Uterus (tissue), 4 donors: ENCODE measurements around the gene RGS11. TPM values are rescaled to one million over a fixed set of nuclear protein-coding genes. Genes with fewer than 3 reads are reported as not detected.
A peak's percentile ranks its signal among the peaks of the same experiment; 100 is the strongest.

Experiments used
- DNase-seq, 2 donors: peaks; one replicate each; pipeline ENCODE4 v3.0.0-alpha.2; 2019 to 2020
- H3K27ac ChIP-seq, 2 donors: fragments of 200-600 bp; sonication (generic); 1 replicate in 1 of 2; 2 replicates in 1 of 2; pipeline ENCODE4 v1.5.1; 2016 to 2018
- H3K27me3 ChIP-seq, 2 donors: fragments of 200-600 bp; sonication (generic); one replicate each; pipeline ENCODE4 v1.5.1; 2018 to 2019; ENCODE audit warnings: control low read depth in 1 of 2
- H3K36me3 ChIP-seq, 2 donors: fragments of 200-600 bp; sonication (generic); one replicate each; pipeline ENCODE4 v1.5.1; 2019; ENCODE audit warnings: control low read depth in 1 of 2
- H3K4me1 ChIP-seq, 2 donors: fragments of 200-600 bp; sonication (generic); one replicate each; pipeline ENCODE4 v1.5.1; 2018 to 2019; ENCODE audit warnings: control low read depth in 1 of 2
- H3K4me3 ChIP-seq, 2 donors: fragments of 200-600 bp; sonication (generic); 1 replicate in 1 of 2; 2 replicates in 1 of 2; pipeline ENCODE4 v1.5.1; 2018 to 2019; ENCODE audit warnings: mild to moderate bottlenecking in 1 of 2
- H3K9me3 ChIP-seq, 2 donors: fragments of 200-600 bp; sonication (generic); one replicate each; pipeline ENCODE4 v1.5.1; 2019; ENCODE audit warnings: control low read depth in 1 of 2
- CTCF ChIP-seq, 4 experiments: fragments of 200-600 bp in 2 of 4; fragments of 450-650 bp in 2 of 4; sonication (generic) in 2 of 4; IDR thresholded peaks; one replicate each; pipeline ENCODE4 v1.5.1; 2016 to 2019; ENCODE audit warnings: antibody characterized with exemption in 4 of 4, mild to moderate bottlenecking in 2 of 4, moderate library complexity in 1 of 4
- POLR2A ChIP-seq, 2 donors: fragments of 450-650 bp; IDR thresholded peaks; one replicate each; pipeline ENCODE4 v1.6.1; 2016; ENCODE audit warnings: antibody characterized with exemption in 2 of 2, mild to moderate bottlenecking in 1 of 2, moderate library complexity in 1 of 2
- intact Hi-C: fragments of 100-400 bp; cut with DNase I; formaldehyde crosslinking; loops from one replicate; pipeline ENCODE4 v1.15.1; 2023; ENCODE audit warnings: low total_unique reads
- total RNA-seq, 4 donors: library from RNA; depleted of rRNA in 3 of 4; stranded (reverse); fragments of >200 nt in 3 of 4; gene quantifications; one replicate each; pipeline versions ENCODE4 v1.1.0 to v1.2.4, GENCODE V29; 2014 to 2023
- donor health status: DM: yes; HTN: yes; CAD: no.

RGS11 gene
- total RNA-seq, 4 donors from 2014 or later: 1.1 to 2.4 (median 2.3) TPM; not detected in 1

DNA sequence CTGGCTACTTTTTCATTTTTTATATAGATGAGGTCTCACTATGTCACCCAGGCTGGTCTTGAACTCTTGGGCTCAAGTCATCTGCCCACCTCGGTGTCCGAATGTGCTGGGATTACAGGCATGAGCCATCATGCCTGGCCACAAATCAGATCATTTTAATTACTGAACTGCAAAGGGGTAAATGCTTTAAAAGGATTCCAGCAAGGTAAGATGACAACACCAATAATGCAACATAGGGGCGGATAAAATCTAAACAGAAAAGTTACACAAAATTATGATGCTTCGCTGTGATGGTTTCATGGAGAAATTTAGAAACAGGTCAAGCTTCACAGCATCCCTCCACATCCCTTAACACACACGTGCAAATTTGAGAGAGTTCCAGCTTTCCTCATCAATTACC, 44.5 kb upstream of the RGS11 start:
- H3K27me3 ChIP-seq: no peaks in the 10 kb centered on the region
- no peaks in the 10 kb centered on the region for H3K4me1 ChIP-seq
- TF ChIP-seq POLR2A (IDR thresholded peaks at IDR 0.05) (no peak), CTCF (IDR thresholded peaks at IDR 0.05) (no peak)
- H3K36me3 ChIP-seq: no peaks in the 10 kb centered on the region
- intact Hi-C loops: no loop called here
- H3K4me3 ChIP-seq: no peak overlapping the region
- H3K27ac ChIP-seq: no peak overlapping the region
- no peak for DNase-seq
- no peaks in the 10 kb centered on the region for H3K9me3 ChIP-seq

GRCh38 chr16:318628-319027, 42.9 kb upstream of the RGS11 start:
- no peaks in the 10 kb centered on the region for H3K36me3 ChIP-seq
- no peaks in the 10 kb centered on the region for H3K9me3 ChIP-seq
- no peak overlapping the region for H3K27ac ChIP-seq
- no peak for DNase-seq
- no peak overlapping the region for H3K4me3 ChIP-seq
- no peaks in the 10 kb centered on the region for H3K4me1 ChIP-seq
- H3K27me3 ChIP-seq: no peaks in the 10 kb centered on the region
- intact Hi-C loops: no loop called here
- no peak for TF ChIP-seq POLR2A (IDR thresholded peaks at IDR 0.05)
- TF ChIP-seq CTCF (IDR thresholded peaks at IDR 0.05): no peak

- no peak for TF ChIP-seq CTCF (IDR thresholded peaks at IDR 0.05)
- no peak for TF ChIP-seq POLR2A (IDR thresholded peaks at IDR 0.05)
- no peaks in the 10 kb centered on the region for H3K27me3 ChIP-seq
- no peaks in the 10 kb centered on the region for H3K9me3 ChIP-seq
- intact Hi-C loops: no loop called here
- no peak overlapping the region for H3K27ac ChIP-seq
- no peaks in the 10 kb centered on the region for H3K4me1 ChIP-seq
- no peaks in the 10 kb centered on the region for H3K36me3 ChIP-seq
- DNase-seq: no peak
- no peak overlapping the region for H3K4me3 ChIP-seq
Observed at GRCh38 chr16:317583-317982, 41.8 kb upstream of the RGS11 start.

DNA sequence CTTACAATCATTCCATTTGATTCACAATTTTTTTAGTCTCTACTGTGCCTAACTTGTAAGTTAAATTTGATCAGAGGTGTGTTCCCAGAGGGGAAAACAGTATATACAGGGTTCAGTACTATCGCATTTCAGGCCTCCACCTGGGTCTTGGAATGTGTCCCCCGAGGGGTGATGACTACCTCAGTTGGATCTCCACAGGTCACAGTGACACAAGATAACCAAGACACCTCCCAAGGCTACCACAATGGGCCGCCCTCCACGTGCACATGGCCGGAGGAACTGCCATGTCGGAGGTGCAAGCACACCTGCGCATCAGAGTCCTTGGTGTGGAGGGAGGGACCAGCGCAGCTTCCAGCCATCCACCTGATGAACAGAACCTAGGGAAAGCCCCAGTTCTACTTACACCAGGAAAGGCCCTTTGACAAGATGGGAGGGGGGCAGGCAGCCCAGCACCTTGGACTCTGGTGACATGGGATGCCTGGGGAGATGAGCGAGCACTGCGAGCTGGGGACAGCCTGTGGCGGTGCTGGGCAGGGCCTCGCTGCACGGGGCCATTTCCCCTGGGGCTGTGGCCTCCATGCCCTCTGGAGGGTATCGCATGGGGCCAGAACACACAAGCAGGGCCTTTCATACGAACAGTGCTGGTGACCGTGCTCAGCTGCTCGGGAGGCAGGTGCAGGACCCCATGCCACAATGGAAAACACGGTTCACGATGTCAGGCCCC, 41.2 kb upstream of the RGS11 start:
- Histone ChIP-seq H3K4me3 (no peak overlapping the region), H3K4me1 (no peaks in the 10 kb centered on the region), H3K27me3 (no peaks in the 10 kb centered on the region), H3K36me3 (no peaks in the 10 kb centered on the region), H3K9me3 (no peaks in the 10 kb centered on the region), H3K27ac (no peak overlapping the region)
- DNase-seq: no peak
- TF ChIP-seq POLR2A (IDR thresholded peaks at IDR 0.05) (peak in 1 of 2 donors; percentile 11), CTCF (IDR thresholded peaks at IDR 0.05) (no peak)
- intact Hi-C loops: no loop called here

DNA sequence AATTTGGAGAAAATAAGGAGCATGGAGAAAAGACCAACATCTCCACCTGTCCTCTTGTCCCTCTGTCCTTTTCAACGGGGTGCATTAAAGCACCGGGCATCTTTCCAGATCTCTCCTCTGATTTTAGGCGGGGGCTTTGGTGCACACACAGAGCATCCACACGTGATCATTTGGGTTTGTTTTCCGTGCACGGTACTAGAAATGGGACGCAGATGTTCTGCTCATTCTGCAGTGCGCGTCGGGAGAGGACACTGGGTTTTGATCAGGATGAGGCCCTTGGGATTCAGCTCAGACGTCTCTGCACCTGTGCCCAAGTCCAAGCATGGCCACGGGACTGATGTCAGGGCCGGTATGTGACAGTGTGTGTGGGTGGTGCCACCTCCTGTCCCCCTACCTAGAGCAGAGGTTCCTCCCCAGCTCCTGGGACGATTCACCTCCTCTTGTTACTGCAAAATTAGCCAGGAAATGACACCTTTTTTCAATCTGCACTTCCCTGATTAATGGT, 39.1 kb upstream of the RGS11 start:
- Histone ChIP-seq H3K36me3 (no peaks in the 10 kb centered on the region), H3K4me1 (no peaks in the 10 kb centered on the region), H3K9me3 (no peaks in the 10 kb centered on the region), H3K27ac (no peak overlapping the region), H3K27me3 (no peaks in the 10 kb centered on the region), H3K4me3 (no peak overlapping the region)
- intact Hi-C loops: no loop called here
- no peak for DNase-seq
- TF ChIP-seq POLR2A (IDR thresholded peaks at IDR 0.05): no peak
- TF ChIP-seq CTCF (IDR thresholded peaks at IDR 0.05): no peak
